Psoas muscle (tissue), 8 donors: Measurements from ENCODE around the gene FPR2. TPM values are rescaled to one million over a fixed set of nuclear protein-coding genes. Genes with fewer than 3 reads are reported as not detected.

Experiments
- ATAC-seq, 4 donors: fragments of 200-7000 bp; cut with Tn5 transposase; one replicate each; pipeline ENCODE4 v1.9.1; 2020; ENCODE audit warnings: moderate library complexity in 3 of 4, mild to moderate bottlenecking in 2 of 4
- DNase-seq, 2 donors: peaks; one replicate each; pipeline ENCODE4 v3.0.0-alpha.2; 2020
- H3K27ac ChIP-seq: fragments of 200-600 bp; one replicate; pipeline ENCODE4 v1.8.0; 2022
- H3K27me3 ChIP-seq, 3 donors: fragments of 200-600 bp in 1 of 3; one replicate each; pipeline versions ENCODE4 v1.6.1 to v1.8.0; 2013 to 2022; ENCODE audit warnings: low read length in 2 of 3, mild to moderate bottlenecking in 2 of 3, moderate library complexity in 1 of 3; ENCODE audit not compliant: insufficient read depth in 3 of 3
- H3K36me3 ChIP-seq, 2 donors: fragments of 200-600 bp in 1 of 2; one replicate each; pipeline versions ENCODE4 v1.6.1 to v1.8.0; 2013 to 2022; ENCODE audit warnings: low read depth in 1 of 2, mild to moderate bottlenecking in 1 of 2, moderate library complexity in 1 of 2; ENCODE audit not compliant: insufficient read depth in 1 of 2
- H3K4me1 ChIP-seq: fragments of 200-600 bp; one replicate; pipeline ENCODE4 v1.8.0; 2022
- H3K4me3 ChIP-seq: fragments of 200-600 bp; one replicate; pipeline ENCODE4 v1.8.0; 2022; ENCODE audit warnings: mild to moderate bottlenecking
- H3K9me3 ChIP-seq: fragments of 200-600 bp; one replicate; pipeline ENCODE4 v1.8.0; 2022
- WGBS, 3 donors: extraction: QIAGEN DNeasy Blood & Tissue Kit; methylation state at CpG; one replicate each; pipeline versions ENCODE4 v1.1.6 to v1.1.7; 2013; 5-methylcytosine and 5-hydroxymethylcytosine counted together
- intact Hi-C, 2 donors: fragments of 100-400 bp; cut with DNase I; formaldehyde crosslinking; loops; one replicate each; pipeline versions ENCODE4 v1.11.0 to v1.14.2; 2022
- polyA plus RNA-seq, 3 donors: library from polyadenylated mRNA; stranded (reverse); fragments of 200-250 nt; gene quantifications; one replicate each; pipeline ENCODE4 v1.2.3, GENCODE V29; 2013
- total RNA-seq, 4 donors: library from RNA; stranded (reverse); fragmentation: NEBNext Ultra II Directional in 2 of 4; extraction: Animal tissue kit (Norgen Biotek cat#: 25700) in 2 of 4; gene quantifications; one replicate each; pipeline versions ENCODE4 v1.2.1 to v1.2.4, GENCODE V29; 2021 to 2023
- TF ChIP-seq, protein P1 (sequence below): fragments of 200-600 bp; IDR thresholded peaks from one replicate; pipeline ENCODE4 v1.8.0; 2022; ENCODE audit warnings: antibody characterized with exemption
- donor health status: healthy with polysubstance abuse.
- donor health status: DM: no; HTN: no; CAD: no; lungs with moderate emphysema.
- donor health status: Bipolar disorder and iron deficiency.
- donor health status: healthy.
- donor health status: DM: yes; HTN: yes; CAD: no.
- donor health status: DM: no; HTN: no; CAD: no.
- donor health status: DM: no; HTN: no; CAD: no.
- donor health status: DM: yes; HTN: yes; CAD: no.

The FPR2 gene
- total and polyA plus RNA-seq, 7 donors, result 0.06 to 0.98 (median 0.30) TPM

DNA sequence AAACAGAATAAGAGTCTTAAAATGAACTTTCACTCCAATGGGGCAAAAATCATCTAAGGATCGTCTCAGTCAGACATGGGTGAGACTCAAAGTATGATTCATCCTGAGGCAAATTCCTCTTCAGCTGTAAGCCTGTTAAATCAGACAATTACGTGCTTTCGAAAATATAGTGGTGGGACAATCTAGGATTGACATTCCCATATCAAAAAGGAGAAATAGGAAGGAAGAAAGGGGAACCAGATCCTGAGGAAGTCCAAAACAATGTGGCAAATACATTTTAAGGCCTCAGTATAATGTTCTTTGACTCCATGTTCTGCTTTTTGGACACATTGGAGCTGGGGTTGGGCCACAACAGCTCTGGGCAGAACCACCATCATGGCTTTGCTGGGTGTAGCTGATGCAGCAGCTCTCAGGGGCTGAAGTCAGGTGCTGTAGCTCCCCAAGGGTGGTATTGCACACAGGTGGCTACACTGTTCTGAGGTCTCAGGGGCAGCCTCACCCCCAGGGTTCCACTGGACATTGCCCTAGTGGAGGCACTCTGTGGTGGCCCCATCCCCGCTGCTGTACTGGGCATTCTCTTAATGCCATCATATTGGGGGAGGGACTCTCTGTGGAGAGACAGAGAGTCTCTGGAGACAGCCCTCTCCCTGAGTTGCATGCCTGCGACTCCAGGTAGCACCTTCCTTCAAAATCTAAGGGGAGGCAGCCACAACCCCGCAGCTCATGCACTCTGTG is 28.2 kb downstream of the FPR2 start:
- Histone ChIP-seq H3K27ac (no peak overlapping the region), H3K4me3 (no peak overlapping the region), H3K27me3 (no peaks in the 10 kb centered on the region), H3K9me3 (no peaks in the 10 kb centered on the region), H3K4me1 (no peaks in the 10 kb centered on the region), H3K36me3 (no peaks in the 10 kb centered on the region)
- TF ChIP-seq, protein P1, sequence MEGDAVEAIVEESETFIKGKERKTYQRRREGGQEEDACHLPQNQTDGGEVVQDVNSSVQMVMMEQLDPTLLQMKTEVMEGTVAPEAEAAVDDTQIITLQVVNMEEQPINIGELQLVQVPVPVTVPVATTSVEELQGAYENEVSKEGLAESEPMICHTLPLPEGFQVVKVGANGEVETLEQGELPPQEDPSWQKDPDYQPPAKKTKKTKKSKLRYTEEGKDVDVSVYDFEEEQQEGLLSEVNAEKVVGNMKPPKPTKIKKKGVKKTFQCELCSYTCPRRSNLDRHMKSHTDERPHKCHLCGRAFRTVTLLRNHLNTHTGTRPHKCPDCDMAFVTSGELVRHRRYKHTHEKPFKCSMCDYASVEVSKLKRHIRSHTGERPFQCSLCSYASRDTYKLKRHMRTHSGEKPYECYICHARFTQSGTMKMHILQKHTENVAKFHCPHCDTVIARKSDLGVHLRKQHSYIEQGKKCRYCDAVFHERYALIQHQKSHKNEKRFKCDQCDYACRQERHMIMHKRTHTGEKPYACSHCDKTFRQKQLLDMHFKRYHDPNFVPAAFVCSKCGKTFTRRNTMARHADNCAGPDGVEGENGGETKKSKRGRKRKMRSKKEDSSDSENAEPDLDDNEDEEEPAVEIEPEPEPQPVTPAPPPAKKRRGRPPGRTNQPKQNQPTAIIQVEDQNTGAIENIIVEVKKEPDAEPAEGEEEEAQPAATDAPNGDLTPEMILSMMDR, result no peak
- ATAC-seq, result no peak
- DNase-seq, result no peak
- intact Hi-C loops, result no loop called here
- WGBS, 3 donors, result 66 to 78% (median 73%) methylated on average over 6 of the region's 6 CpGs

DNA sequence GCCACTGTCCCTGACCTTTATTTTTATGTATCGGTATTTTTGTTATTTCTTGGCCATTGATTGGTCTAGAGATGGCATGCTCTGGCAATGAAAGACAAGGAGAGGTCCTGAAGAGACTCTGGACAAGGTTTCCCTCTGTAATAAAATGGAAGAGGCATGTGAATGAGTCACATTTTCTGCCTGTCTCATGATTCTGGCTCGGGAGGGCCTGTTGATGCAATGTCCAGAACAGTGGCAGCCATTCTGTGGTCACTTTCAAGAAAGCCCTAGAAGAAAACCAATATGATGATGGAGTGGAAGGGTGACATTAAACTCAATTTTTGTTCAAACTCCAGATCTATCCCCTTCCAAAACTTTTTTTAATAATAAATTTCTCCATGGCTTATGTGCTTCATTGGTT is 32.0 kb downstream of the FPR2 start:
- Histone ChIP-seq H3K27me3 (peaks cover 0 to 3% (median 3%) of the 10 kb centered on the region in 3 donors), H3K9me3 (no peaks in the 10 kb centered on the region), H3K36me3 (no peaks in the 10 kb centered on the region), H3K27ac (no peak overlapping the region), H3K4me3 (no peak overlapping the region), H3K4me1 (no peaks in the 10 kb centered on the region)
- intact Hi-C loops, result no loop called here
- TF ChIP-seq, protein P1, result no peak
- no peak for DNase-seq
- 62 to 66% (median 65%) methylated on average over 2 of the region's 2 CpGs for WGBS, 3 donors
- ATAC-seq, result no peak

DNA sequence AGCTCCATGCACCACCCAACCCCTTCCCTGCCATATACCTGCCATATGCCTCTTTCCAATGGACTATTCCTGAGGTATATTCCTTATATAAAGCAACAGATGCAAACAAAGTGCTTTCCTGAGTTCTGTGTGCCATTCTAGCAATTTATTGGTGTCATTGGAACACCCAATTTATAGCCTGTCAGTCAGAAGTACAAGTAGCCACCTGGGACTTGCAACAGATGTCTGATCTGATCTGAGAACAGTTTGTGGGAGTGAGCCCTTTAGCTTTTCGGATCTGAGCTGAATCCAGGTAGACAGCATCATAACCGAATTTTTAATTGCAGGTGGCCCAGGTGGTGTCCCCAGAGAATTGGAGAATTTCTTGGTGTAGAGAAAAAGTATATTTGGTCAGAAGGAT is 33.0 kb downstream of the FPR2 start:
- WGBS, 3 donors, result 72 to 76% (median 76%) methylated on average over 2 of the region's 2 CpGs
- no peak for ATAC-seq
- intact Hi-C loops, result no loop called here

DNA sequence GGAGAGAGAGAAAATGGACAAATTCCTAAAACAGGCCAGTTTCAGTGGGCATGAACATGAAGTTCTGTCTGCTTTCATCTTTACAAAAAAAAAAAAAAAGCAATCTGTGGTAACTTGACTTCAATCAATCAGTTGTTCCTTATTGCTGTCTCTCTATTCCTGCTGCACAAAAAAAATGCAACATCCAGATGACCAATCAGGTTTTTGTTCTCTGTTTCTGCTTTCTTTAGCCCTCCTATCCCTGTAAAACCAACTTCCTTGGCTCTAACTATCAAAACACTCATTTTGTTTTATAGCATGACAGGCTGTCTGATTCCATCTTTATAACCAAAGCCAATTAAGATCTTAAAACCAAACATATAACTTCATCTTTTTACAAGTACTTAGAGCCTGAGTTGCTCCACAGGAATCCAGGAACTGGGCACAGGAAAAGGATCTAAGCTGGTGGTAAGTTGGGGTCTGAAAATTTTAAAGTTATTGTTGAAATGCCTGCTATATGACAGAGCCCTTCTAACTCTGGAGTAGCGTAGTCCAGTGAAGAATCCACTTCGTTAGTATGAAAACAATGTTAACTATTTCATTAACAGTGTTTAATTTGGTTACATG is 34.0 kb downstream of the FPR2 start, which contains the start of gene FPR3:
Gene FPR3, plus strand, starts transcription at position 273 of the 606 bp plus-strand sequence. CDS start 28,592 bp downstream, outside the sequence.
- Histone ChIP-seq H3K27ac (no peak within 1 kb of the TSS), H3K9me3 (no peaks in the 10 kb centered on the region), H3K4me3 (peak within 1 kb of the TSS; percentile 28), H3K36me3 (no peaks in the 10 kb centered on the region), H3K4me1 (no peaks in the 10 kb centered on the region), H3K27me3 (peaks cover 0 to 3% (median 3%) of the 10 kb centered on the region in 3 donors)
- no peak for ATAC-seq
- no peak for DNase-seq
- TF ChIP-seq, protein P1, result no peak
- intact Hi-C loops, result no loop called here
- 49 to 61% (median 57%) methylated on average over 2 of the region's 2 CpGs for WGBS, 3 donors

More for the DNA sequence above, 33.0 kb downstream of the FPR2 start:
- Histone ChIP-seq H3K9me3 (no peaks in the 10 kb centered on the region), H3K36me3 (no peaks in the 10 kb centered on the region), H3K27me3 (peaks cover 0 to 3% (median 3%) of the 10 kb centered on the region in 3 donors), H3K4me1 (no peaks in the 10 kb centered on the region), H3K27ac (no peak overlapping the region), H3K4me3 (no peak overlapping the region)
- no peak for DNase-seq
- TF ChIP-seq, protein P1, result no peak
